BJ (cell line): ENCODE measurements around the gene ZBTB7B. TPM values are rescaled to one million over a fixed set of nuclear protein-coding genes. Genes with fewer than 3 reads are reported as not detected.

Source experiments
- CTCF ChIA-PET: fragments of 350-600 bp; formaldehyde crosslinking; extraction: SDS; loops from one replicate; lab custom pipeline; 2021; ENCODE audit warnings: antibody characterized with exemption, inconsistent platforms; lab: Yijun Ruan, JAX
- POLR2A ChIA-PET: fragments of 300-600 bp; sonication (Branson Sonifier 250); formaldehyde crosslinking; extraction: SDS; loops from one replicate; lab custom pipeline; 2021; ENCODE audit warnings: antibody characterized with exemption; lab: Charles Lee
- DNase-seq: peaks from one replicate; pipeline ENCODE4 v3.0.0-alpha.2; 2011; ENCODE audit warnings: low read depth
- H3K27me3 ChIP-seq: 2 replicates; pipeline ENCODE4 v1.6.0; 2011; ENCODE audit warnings: low read length; ENCODE audit not compliant: control insufficient read depth, insufficient read depth
- H3K36me3 ChIP-seq: 2 replicates; pipeline ENCODE4 v1.5.1; 2011; ENCODE audit warnings: low read length; ENCODE audit not compliant: control insufficient read depth, insufficient read depth
- H3K4me3 ChIP-seq: 2 replicates; pipeline ENCODE4 v1.5.1; 2011; ENCODE audit warnings: low read depth, mild to moderate bottlenecking, control low read depth, low read length
- CTCF ChIP-seq: IDR thresholded peaks from 2 replicates; pipeline ENCODE4 v1.5.1; 2011; ENCODE audit warnings: low read depth, mild to moderate bottlenecking, control low read depth, inconsistent platforms, low read length, moderate library complexity; ENCODE audit not compliant: insufficient read depth
- polyA minus RNA-seq: library from RNA; depleted of rRNA, polyadenylated mRNA; stranded (reverse); fragments of >200 nt; gene quantifications from 2 replicates; pipeline ENCODE4 v1.2.3, GENCODE V29; 2011; rRNA and poly(A)+ RNA removed
- polyA plus RNA-seq: library from polyadenylated mRNA; depleted of rRNA; stranded (reverse); fragments of >200 nt; gene quantifications from 2 replicates; pipeline ENCODE4 v1.2.3, GENCODE V29; 2011; rRNA removed

ZBTB7B gene
- polyA plus RNA-seq (18.1 and 29.4 TPM in 2 replicates), polyA minus RNA-seq (21.3 and 22.4 TPM in 2 replicates)

DNA sequence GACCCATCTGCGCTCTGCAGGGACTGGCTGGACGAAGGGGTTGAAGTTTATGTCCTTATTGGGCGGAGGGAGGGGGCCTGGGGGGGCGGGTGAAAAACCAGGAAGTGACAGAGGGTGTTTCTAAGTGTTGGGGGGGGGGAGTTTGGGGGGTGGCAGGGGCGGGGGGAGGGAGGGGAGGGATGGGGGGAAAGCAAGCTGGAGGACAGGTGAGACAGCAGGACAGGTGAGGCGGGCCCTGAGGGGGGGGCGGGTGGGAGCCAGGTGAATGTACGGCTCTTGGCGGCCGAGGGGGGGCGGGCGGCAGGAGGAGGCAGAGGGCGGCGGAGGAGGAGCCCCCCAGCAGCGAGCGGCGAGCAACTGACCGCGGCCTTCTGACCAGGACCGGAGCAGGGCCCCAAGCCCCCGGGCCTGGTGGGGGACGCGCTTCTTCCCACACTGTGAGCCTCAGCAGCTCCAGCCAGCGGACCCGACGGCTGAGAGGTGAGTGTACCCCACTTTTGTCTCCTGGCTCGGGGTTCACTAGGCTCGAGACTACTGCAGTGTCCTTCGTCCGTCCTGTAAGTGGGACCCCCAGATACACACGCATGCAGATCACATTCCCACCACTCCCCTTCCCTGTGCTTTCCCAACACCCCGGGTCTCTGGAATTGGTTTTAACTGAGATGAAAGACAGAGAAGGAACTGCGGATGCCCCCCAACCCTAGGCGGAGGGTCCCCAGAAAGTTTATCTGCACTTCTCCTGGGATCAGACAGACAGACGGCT lies at the start of gene ZBTB7B:
Gene ZBTB7B, plus strand, starts transcription at position 339 of the 763 bp plus-strand sequence. CDS start 11,859 bp downstream, outside the sequence.
- TF ChIP-seq CTCF: no peak
- POLR2A ChIA-PET: no interaction called here
- Histone ChIP-seq H3K4me3 (peak within 1 kb of the TSS; percentile 94), H3K27me3 (no peaks in the 10 kb centered on the region), H3K36me3 (peaks cover 2% of the 10 kb centered on the region; the same call in 1 of the 2 replicates)
- no peak for DNase-seq
- CTCF ChIA-PET: interaction anchor here (1.2 to 8.3 kb wide), 2 partner anchors 15 to 30 kb away, joined by 3 to 74 read pairs; no protein-coding TSS in a partner anchor

DNA sequence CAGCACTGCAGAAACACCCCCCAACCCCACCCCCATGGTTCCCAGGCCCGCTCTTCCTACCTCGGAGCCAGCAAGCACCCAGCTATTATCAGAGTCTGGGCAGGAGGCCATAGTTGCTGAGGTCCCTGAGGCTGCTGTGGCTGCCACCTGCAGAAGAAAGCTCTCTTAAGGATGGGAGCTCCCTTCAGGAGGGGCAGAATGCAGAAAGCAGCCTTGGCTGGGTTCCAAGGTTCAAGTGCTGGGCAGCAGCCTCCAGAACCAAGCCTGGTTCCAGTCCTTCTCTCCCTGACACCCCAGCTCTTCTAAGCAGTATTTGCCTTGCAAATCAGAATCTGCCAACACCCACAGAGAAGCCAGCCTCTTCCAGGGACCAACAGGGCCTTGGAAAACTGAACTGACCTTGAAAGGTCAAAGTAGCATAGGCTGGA lies 49.0 kb upstream of the ZBTB7B start:
- ChIA-PET POLR2A (no interaction called here), CTCF (interaction anchor here (2.7 to 5.8 kb wide), 3 partner anchors 17 to 64 kb away, joined by 9 to 36 read pairs (median 30); partner anchors contain the start of gene SHC1)
- peaks cover 5% of the 10 kb centered on the region for H3K36me3 ChIP-seq
- DNase-seq: no peak
- no peak for TF ChIP-seq CTCF
- H3K27me3 ChIP-seq: no peaks in the 10 kb centered on the region
- no peak overlapping the region for H3K4me3 ChIP-seq

DNA sequence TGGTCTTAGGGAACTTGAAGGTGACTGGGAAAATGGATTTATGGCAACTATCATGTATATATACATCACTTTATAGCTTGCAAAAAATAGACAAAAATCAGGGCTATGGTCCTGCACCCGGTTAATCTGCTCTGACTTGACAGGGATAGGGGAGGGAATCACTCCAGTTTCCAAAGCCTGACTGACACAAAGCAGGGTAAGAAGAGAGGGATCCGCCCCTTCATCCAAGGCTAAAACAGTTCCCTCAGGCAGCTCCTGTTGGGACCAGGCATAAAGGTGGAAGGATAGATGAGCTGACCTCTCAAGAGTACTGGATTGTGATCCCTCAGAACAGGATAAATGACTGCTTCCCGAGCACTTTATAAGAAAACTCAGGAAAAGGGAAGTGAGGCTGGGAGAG lies 48.1 kb upstream of the ZBTB7B start:
- no peak for TF ChIP-seq CTCF
- DNase-seq: no peak
- no peak overlapping the region for H3K4me3 ChIP-seq
- no peaks in the 10 kb centered on the region for H3K27me3 ChIP-seq
- ChIA-PET POLR2A (interaction anchor here (0.6 kb wide), 1 partner anchor 491 kb away, joined by 3 read pairs; no protein-coding TSS in a partner anchor), CTCF (interaction anchor here (0.8 to 5.8 kb wide), 9 partner anchors 9 to 107 kb away, joined by 3 to 36 read pairs (median 5); partner anchors contain the start of genes ADAM15, LENEP, PMVK and SHC1)
- H3K36me3 ChIP-seq: peaks cover 8% of the 10 kb centered on the region

GRCh38 chr1:154955039-154955717 lies 47.4 kb upstream of the ZBTB7B start:
- Histone ChIP-seq H3K36me3 (peaks cover 8% of the 10 kb centered on the region), H3K4me3 (peak overlapping the region; percentile 52), H3K27me3 (no peaks in the 10 kb centered on the region)
- ChIA-PET CTCF (interaction anchor here (0.7 to 5.8 kb wide), 21 partner anchors 8 to 518 kb away, joined by 3 to 36 read pairs (median 5); partner anchors contain the start of genes ADAM15, EFNA4, FLAD1 and LENEP), POLR2A (interaction anchor here (0.6 to 0.9 kb wide), 2 partner anchors 12 to 492 kb away, joined by 3 to 4 read pairs; no protein-coding TSS in a partner anchor)
- no peak for TF ChIP-seq CTCF
- no peak for DNase-seq
